BE2C (cell line): ENCODE results near the gene CEP350.

Experiments used
- DNase-seq: peaks from one replicate; pipeline ENCODE4 v3.0.0-alpha.2; 2020
- H3K27me3 ChIP-seq: fragments of 250-450 bp; sonication (Bioruptor Pico); 2 replicates; pipeline ENCODE4 v1.5.1; 2020; ENCODE audit warnings: mild to moderate bottlenecking
- H3K36me3 ChIP-seq: fragments of 250-450 bp; sonication (Bioruptor Pico); 2 replicates; pipeline ENCODE4 v1.5.1; 2020; ENCODE audit warnings: mild to moderate bottlenecking
- H3K4me1 ChIP-seq: fragments of 250-450 bp; sonication (Bioruptor Pico); 2 replicates; pipeline ENCODE4 v1.5.1; 2020
- H3K4me3 ChIP-seq: 2 replicates; pipeline ENCODE4 v1.5.1; 2011; ENCODE audit warnings: low read depth, low read length
- H3K9me3 ChIP-seq: fragments of 250-450 bp; sonication (Bioruptor Pico); 2 replicates; pipeline ENCODE4 v1.5.1; 2020
- CTCF ChIP-seq: IDR thresholded peaks from 2 replicates; pipeline ENCODE4 v1.5.1; 2012; ENCODE audit warnings: mild to moderate bottlenecking, low read depth, low read length

Gene CEP350

DNA sequence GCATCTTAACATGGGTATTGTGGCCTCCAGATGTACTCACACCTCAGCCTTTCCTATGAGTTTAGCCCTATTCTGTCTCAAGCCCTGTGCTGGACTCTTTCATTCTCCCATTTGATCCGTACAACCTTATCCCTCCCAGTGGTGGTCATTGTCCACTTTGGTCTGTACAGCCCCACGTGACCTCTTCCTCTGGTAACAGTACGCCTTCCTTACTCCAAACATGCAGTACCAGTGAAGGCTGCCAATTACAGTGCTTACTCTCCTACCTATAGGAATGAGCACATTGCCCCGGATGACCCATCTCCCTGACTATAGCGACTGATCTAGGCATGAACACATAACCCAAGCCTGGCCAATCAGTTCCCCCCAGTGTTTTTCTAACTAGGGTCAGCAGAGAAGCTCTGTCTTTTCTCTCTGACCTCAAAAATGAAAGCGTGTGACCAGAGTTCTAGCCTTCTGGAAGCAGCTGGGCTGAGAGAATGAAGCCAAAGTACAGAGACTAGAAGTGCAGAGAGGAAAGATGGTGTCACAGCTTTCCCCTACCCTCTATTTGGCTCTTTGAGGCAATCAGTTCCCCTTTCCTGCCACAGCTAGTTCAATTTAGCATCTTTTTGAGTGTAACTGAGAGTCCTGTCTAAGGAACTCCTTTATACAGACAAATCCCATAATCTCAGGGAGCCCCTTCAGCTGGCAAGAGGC, 190.2 kb downstream of the CEP350 start:
- Histone ChIP-seq H3K4me1 (no peaks in the 10 kb centered on the region), H3K4me3 (no peak overlapping the region), H3K27me3 (no peaks in the 10 kb centered on the region), H3K36me3 (no peaks in the 10 kb centered on the region), H3K9me3 (no peaks in the 10 kb centered on the region)
- TF ChIP-seq CTCF, result no peak
- no peak for DNase-seq

DNA sequence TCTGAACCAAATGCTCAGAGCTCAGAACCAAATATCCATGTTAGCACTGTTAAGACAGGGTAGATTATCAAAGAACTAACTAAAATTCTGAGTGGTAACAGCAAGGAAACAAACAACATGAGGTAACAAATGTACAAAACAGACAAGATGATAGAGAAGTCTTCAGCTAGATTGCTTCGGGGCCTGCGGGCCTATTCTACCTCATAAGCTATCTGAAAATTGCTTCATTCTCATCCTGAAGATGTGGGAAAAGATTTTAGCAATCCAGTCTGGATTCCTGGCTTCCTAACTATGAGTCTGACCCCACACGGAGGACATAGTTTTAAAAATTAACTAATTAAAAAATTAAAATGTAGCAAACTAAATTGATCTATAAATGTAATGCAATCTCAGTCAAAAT, 190.8 kb downstream of the CEP350 start:
- Histone ChIP-seq H3K9me3 (no peaks in the 10 kb centered on the region), H3K4me3 (no peak overlapping the region), H3K27me3 (no peaks in the 10 kb centered on the region), H3K36me3 (no peaks in the 10 kb centered on the region), H3K4me1 (no peaks in the 10 kb centered on the region)
- no peak for TF ChIP-seq CTCF
- no peak for DNase-seq

GRCh38 chr1:180150982-180151381, 196.4 kb downstream of the CEP350 start:
- no peak for TF ChIP-seq CTCF
- H3K4me3 ChIP-seq, result no peak overlapping the region
- no peaks in the 10 kb centered on the region for H3K4me1 ChIP-seq
- no peaks in the 10 kb centered on the region for H3K9me3 ChIP-seq
- DNase-seq, result no peak
- H3K36me3 ChIP-seq, result no peaks in the 10 kb centered on the region
- no peaks in the 10 kb centered on the region for H3K27me3 ChIP-seq

GRCh38 chr1:180151508-180151907, 196.9 kb downstream of the CEP350 start:
- DNase-seq, result no peak
- Histone ChIP-seq H3K27me3 (no peaks in the 10 kb centered on the region), H3K36me3 (no peaks in the 10 kb centered on the region), H3K4me3 (no peak overlapping the region), H3K4me1 (no peaks in the 10 kb centered on the region), H3K9me3 (no peaks in the 10 kb centered on the region)
- no peak for TF ChIP-seq CTCF

DNA sequence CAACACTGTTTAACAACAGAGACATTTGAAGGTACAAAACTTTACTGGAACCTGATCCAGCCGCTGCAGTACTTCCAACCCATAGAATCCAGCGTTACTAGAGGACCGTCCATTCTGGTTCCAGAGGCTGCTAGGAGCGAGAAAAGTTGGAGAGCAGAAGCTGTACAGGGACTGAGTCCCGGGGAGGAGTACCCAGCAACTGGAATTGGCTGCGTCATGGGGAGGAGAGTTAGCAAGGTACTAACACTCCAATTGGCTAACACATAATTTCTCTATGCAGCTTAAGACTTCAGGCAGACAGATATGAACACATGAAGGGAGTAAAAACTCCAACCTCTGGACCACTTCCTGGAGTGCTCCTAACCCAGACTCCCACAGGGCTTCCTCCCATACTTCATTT, 198.0 kb downstream of the CEP350 start:
- H3K9me3 ChIP-seq, result no peaks in the 10 kb centered on the region

More for the DNA sequence above, 198.0 kb downstream of the CEP350 start:
- Histone ChIP-seq H3K27me3 (no peaks in the 10 kb centered on the region), H3K4me3 (no peak overlapping the region), H3K36me3 (no peaks in the 10 kb centered on the region), H3K4me1 (no peaks in the 10 kb centered on the region)
- no peak for TF ChIP-seq CTCF
- DNase-seq, result no peak
